NCI-H1048 (cell line): ENCODE results near the gene PRRC2A.
"Not testable (repeated sequence)": the region's sequence is repeated elsewhere in the genome, so short reads cannot be mapped to it uniquely, and the experiment has no call there.

Source experiments
- DNase-seq: peaks from one replicate; lab custom pipeline; 2025; lab: John Stamatoyannopoulos, UW

Gene PRRC2A

GRCh38 chr6:31586008-31586407 is 34.5 kb upstream of the PRRC2A start, which contains the start of gene LST1:
LST1 (plus strand) TSS chr6:31586277; CDS start chr6:31587300, 1,023 bp downstream.
- no peak for DNase-seq

DNA sequence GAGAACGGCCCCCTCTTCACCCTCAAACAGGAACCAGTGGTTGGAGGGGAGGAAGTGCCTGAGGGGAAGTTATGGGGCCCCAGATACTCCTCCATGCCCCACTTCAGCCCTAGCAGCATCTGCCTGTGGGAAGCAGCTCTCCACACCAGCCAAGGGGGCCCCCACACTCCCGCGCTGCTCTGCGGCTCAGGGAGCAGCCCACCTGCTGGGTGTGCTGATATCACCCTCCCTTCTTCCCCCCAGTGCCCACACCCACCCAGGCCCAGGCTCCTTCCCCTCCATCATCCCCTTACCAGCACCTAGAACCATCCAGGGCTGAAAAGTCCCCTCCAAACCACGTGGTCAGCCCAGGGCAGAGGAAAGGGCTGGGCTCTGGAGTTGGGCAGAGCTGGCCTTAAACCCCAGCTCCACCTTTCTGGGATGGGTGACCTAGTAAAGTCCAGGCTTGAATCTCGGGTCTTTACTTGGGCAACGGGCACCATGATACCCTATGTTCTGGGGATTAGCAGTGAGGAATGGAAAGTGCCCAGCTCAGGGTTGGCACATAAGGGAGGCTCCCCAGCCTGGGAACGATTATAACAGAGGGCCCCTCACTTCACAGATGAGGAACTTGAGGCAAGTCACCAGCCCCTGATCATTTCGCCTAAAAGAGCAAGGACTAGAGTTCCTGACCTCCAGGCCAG is 33.8 kb upstream of the PRRC2A start:
- no peak for DNase-seq

- no peak for DNase-seq
These were observed 32.4 kb upstream of the PRRC2A start for GRCh38 chr6:31587791-31588777.

DNA sequence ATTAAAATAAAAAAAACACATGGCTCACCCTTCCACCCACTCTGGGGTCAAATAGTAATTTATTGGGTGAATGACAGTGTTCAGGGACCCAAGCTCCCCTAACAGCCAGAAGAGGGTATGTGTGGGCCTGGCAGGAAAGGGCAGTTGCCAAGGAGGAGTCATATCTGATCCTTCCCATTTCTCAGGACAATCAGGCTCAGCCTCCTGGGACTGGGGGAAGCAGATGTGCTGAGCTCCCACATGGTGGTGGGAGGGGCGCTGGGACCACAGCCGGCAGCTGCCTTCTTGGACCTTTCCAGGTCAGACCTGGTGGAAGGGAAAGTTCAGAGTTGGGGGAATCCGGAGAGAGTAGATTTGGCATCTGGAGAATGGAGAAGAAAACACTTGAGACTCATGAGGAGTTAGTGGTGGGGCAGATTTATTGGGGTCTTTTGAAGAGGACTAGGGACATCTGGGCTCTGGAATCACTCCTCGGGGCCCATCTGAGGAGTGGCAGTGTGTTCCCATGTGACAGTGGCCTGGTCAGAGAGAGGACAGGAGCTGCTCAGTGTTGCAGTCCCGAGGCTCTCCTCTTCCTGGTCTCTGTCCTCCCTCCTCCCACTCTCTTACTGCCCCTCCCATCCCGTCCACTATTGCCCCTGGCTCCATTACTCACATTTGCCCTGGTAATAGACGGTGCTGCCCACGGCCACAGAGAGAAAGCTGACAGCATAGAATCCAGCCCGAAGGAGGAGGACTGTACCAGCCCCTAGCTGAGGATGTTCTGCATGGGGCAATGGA is 31.5 kb upstream of the PRRC2A start:
- DNase-seq, result no peak

DNA sequence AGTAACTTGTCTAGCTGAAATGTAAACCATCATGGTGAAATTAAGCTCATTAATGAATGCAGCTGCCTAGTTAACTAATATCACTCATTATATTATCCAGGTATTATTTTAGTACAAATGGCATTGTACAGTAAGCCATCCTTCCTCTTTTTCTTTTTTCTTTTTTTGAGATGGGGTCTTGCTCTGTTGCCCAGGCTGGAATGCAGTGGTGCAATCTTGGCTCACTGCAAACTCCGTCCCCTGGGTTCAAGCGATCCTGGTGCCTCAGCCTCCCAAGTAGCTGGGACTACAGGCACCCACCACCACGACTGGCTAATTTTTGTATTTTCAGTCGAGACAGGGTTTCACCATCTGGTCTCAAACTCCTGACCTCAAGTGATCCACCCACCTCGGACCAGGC is 29.8 kb upstream of the PRRC2A start:
- DNase-seq, result not testable (repeated sequence)

DNA sequence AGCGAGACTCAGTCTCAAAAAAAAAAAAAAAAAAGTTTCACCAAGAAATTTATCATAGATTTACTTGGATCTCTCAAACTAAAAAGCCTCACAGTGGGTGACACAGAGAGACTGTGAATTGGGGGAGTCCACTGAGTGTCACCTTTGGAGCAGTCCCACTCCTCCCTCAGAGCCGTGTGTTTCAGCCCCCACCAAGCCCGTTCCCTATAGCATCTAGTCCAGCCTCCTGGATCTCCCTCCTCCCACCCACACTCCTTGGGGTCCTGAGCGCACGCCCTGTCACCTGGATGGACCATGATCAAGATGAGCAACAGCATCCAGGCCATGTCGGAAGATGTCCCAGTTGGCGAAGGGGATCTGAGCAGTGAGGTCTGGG is 28.1 kb upstream of the PRRC2A start:
- DNase-seq, result no peak

GRCh38 chr6:31597006-31597405 is 23.5 kb upstream of the PRRC2A start:
- no peak for DNase-seq

DNA sequence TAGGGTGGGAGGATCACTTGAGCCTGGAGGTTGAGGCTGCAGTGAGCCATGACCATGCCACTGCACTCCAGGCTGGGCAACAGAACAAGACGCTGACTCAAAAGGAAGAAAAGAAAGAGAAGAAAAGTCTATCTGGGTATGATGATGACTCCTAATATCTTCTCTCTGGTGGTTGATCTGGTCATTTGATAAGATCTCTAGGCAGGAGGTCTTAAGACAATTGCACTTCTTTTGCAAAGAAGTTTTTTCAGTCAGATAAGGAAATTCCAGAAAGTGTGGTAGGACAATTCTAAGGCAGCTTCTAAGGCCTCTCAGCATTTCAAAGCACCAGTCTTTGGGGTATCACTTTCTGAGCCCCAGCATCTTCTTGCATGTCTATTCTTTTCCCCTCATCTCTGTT is 13.2 kb upstream of the PRRC2A start:
- no peak for DNase-seq

DNA sequence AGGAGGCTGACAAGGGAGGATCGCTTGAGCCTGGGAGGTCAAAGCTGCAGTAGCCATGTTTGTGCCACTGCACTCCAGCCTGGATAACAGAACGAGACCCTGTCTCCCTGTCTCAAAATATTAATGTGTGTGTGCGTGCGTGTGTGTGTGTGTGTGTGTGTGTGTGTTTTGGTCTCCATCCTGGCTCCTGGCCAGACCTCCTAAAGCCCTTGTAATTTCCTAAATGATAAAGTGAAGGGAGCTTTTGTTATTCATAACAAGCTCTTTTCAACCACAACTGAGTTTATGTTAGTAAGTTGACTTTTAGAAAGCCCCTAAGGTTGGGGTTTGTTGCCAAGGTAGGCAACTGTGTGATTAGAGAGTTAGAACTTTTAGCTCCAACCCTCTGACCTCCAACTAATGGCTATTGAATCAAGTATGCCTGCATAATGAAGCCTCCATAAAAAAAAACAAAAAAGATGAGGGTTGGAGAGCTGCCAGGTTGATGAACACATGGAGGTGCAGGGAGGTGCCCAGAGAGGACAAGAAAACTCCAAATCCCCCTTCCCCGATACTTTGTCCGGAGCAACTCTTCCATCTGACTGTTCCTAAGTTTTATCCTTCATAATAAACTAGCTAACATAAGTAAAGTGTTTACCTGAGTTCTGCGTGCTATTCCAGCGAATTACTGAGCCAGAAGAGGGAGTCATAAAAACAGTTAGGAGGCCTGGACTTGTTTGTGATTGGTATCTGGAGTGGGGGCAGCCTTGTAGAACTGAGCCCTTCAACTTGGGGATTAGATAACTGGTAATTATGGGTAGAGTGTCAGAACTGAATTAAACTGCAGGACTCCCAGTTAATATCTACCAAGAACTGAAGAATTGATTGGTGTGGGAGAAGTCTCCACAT is 10.8 kb upstream of the PRRC2A start:
- DNase-seq, result no peak

DNA sequence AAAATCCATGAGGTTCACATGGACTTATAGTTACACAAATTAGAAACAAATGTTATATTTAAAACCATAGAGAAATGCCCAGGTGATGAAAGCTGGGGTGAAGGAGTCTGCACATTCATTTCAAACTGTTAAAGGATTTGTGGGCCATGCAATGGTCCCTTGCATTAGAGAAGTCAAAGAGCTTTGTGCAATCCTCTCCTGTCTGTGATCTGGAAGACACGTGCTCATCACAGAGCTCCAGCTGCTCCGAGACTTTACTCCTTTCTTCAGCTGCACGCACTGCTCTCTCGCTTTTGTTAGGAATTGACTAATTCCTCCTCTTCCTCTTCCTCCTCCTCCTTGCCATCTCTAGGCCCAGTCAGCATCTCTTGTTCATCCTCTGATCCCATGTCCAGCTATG is 9.5 kb upstream of the PRRC2A start:
- DNase-seq, result no peak

- DNase-seq, result no peak
These were observed 6.4 kb upstream of the PRRC2A start for GRCh38 chr6:31614075-31614619.

GRCh38 chr6:31614684-31615578 is 5.6 kb upstream of the PRRC2A start, which contains the start of gene AIF1:
AIF1 (plus strand) TSS chr6:31615234; CDS start chr6:31615330, 96 bp downstream.
- no peak for DNase-seq

DNA sequence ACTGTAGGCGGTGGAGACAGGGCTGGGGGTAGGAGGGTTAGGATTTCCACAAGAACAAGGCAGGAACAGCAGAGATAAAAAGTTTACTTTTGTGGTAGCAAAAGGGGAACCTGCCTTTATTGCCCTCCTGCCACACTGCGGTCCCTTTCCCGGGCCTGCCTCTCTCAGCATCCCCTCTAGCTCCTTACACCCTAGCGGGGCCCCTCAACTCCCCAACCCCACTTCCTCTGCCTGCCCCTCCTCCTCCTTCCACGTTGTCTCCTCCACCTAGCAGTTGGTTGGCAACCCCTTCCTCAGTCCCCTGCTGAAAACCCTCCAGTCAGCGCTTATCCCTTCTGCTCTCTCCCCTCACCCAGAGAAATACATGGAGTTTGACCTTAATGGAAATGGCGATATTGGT is 4.8 kb upstream of the PRRC2A start:
- DNase-seq, result no peak

DNA sequence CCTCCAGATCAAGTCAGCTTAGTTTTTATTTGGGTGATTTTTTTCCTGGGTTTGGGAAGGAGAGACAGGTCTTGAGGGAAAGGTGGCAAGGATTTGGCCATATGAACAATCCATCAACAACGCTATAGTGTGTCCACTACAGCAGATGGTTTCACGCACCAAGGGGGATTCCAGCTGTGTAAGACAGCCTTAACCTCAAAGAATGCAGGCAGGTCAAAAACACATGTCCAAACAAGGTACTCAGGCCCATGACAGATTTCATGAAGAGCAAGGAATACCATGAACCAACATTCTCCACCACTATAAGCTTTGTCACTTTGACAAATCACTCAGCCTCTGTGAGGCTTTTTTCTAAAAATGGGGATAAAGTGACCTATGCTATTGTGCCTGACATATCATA is 3.5 kb upstream of the PRRC2A start:
- no peak for DNase-seq

DNA sequence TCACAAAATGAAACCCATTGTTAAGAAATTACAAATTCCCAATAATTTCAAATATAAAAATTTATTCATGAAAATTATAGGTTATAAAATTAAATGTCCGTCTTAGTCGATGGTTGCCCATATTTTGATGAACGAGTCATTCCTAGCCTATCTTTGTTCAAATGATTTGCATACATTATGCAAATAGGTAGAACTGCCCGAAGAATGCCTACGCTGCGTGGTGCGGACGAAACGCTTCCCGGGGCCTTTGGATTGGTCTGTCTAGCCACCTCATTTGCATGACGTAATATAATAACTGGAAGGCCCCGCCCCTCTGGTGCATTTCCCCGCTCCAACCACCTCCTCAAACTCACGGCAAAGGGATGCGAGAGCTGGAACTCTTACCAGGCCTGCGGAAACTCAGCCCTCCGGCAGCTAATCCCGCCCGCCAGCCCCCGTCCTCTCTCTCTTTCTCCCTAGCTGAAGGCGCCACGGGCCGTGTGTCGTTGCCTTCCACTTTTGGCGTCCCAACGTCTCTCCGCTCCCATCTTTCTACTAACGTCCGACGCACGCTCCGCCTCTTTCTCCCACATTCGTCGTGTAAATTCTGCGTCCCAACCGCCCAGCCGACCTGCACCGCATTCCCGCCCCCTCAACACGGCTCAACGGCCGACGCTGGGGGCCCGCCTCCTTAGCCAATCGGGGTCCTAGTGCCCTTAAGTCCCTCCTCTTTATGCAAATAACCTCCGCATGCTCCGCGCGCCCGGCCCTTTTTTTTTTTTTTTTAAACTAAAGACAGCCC is 520 bp upstream of the PRRC2A start:
- DNase-seq, result peak; percentile 98

- no peak for DNase-seq
These were observed 915 bp downstream of the PRRC2A start for GRCh38 chr6:31621320-31621939.

- DNase-seq, result no peak
These were observed 1.5 kb downstream of the PRRC2A start for GRCh38 chr6:31621991-31622390.

- DNase-seq, result no peak
These were observed 2.2 kb downstream of the PRRC2A start for GRCh38 chr6:31622684-31623091.

DNA sequence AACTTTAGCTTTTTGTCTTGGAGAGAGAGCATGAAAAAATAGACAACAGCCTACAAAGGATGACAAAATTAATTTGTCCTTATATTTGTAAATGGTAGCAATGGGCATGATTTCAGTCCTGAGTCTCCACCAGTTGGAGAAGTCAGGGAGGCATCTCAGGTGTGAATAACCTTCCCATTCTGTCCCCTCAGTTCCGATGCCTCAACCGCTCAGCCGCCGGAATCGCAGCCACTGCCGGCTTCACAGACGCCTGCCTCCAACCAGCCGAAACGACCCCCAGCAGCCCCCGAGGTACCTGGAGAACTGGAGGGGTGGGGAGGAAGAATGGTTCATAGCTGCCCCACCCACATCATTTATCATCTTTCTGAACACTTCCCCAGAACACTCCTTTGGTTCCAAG is 3.6 kb downstream of the PRRC2A start:
- DNase-seq, result no peak
